Testis (tissue), 2 donors: ENCODE measurements around the gene COL7A1.

ENCODE experiments used
- POLR2A ChIP-seq: fragments of 450-650 bp; IDR thresholded peaks from one replicate; pipeline ENCODE4 v1.6.1; 2017; ENCODE audit warnings: antibody characterized with exemption, mild to moderate bottlenecking, moderate library complexity
- TF ChIP-seq, protein P1 (sequence below), 3 experiments: fragments of 450-650 bp in 2 of 3; fragments of 200-600 bp in 1 of 3; sonication (generic) in 1 of 3; IDR thresholded peaks; one replicate each; pipeline ENCODE4 v1.5.1; 2016 to 2019; ENCODE audit warnings: antibody characterized with exemption in 3 of 3, mild to moderate bottlenecking in 2 of 3, moderate library complexity in 1 of 3

DNA sequence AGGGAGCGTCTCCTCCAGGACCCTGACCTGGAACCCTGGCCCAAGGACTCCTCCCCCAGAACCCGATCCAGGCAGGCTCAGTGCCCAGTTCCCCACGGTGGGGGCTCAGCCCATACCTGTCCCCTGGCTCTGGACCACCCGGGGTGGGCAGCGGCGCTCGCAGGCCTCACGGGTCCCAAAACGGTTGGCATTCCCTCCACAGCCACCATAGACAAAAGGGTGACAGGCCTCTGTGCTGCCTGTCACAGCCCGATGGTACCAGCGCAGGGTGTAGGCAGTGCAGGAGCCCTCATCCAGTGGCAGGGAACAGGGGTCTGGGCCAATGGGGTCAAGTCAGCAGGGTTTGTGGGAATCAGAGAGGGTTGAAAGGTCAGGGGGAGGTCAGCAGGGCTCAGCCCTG lies 30.5 kb downstream of the COL7A1 start:
- TF ChIP-seq, protein P1, sequence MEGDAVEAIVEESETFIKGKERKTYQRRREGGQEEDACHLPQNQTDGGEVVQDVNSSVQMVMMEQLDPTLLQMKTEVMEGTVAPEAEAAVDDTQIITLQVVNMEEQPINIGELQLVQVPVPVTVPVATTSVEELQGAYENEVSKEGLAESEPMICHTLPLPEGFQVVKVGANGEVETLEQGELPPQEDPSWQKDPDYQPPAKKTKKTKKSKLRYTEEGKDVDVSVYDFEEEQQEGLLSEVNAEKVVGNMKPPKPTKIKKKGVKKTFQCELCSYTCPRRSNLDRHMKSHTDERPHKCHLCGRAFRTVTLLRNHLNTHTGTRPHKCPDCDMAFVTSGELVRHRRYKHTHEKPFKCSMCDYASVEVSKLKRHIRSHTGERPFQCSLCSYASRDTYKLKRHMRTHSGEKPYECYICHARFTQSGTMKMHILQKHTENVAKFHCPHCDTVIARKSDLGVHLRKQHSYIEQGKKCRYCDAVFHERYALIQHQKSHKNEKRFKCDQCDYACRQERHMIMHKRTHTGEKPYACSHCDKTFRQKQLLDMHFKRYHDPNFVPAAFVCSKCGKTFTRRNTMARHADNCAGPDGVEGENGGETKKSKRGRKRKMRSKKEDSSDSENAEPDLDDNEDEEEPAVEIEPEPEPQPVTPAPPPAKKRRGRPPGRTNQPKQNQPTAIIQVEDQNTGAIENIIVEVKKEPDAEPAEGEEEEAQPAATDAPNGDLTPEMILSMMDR (IDR thresholded peaks at IDR 0.05), result no peak
- TF ChIP-seq POLR2A, result no peak
